GM12864 (cell line): ENCODE measurements around the gene PAK6.

ENCODE experiments used
- DNase-seq: peaks from one replicate; pipeline ENCODE4 v3.0.0-alpha.2; 2011; ENCODE audit warnings: low read depth
- H3K4me3 ChIP-seq: 2 replicates; pipeline ENCODE4 v1.5.1; 2011; ENCODE audit warnings: mild to moderate bottlenecking, low read depth, low read length, control low read depth
- CTCF ChIP-seq: IDR thresholded peaks from 2 replicates; pipeline ENCODE4 v1.5.1; 2011; ENCODE audit warnings: low read depth, mild to moderate bottlenecking, moderate library complexity, low read length, control low read depth, inconsistent platforms; ENCODE audit errors: missing control alignments

PAK6 gene

DNA sequence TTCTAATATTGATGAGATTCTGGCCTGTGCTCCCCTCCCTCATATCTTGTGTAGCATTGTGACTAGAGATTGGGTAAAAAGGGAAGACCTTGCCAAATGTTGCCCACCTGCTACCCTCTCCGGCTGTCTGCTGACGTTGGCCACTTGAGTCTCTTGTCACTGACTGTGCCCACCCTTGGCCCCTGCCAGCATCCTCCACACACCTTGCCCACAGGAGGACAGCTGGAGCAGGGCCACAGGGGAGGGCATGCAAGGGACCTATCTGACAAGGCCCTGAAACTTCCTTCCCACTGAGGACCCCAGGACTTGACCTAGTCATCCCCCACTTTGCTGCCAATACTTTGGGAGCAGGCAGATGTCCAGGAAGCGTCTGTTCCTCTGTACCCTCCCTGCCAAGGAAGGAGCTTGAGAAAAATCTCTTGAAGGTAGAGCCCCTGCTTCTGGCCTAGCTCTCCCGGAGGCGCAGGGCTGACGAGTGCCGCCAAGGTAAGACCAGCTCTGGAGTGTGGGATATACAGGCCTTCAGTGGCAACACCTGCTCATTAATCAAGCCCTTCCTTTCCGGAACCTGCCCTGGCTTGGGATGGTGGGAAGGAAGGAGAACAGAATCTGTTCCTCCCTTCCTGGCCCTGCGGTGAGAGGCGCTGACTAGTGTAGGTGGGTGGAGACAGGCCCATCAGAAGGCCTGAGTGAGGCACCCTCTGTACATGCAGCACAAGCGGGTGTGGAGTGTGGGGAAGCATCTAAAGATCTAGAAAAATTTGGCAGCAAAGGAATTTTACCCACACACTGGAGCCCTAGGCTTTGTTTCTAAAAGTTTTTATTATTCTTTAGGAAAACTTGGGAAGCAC is 4.9 kb upstream of the PAK6 start:
- no peak overlapping the region for H3K4me3 ChIP-seq
- no peak for TF ChIP-seq CTCF
- no peak for DNase-seq

DNA sequence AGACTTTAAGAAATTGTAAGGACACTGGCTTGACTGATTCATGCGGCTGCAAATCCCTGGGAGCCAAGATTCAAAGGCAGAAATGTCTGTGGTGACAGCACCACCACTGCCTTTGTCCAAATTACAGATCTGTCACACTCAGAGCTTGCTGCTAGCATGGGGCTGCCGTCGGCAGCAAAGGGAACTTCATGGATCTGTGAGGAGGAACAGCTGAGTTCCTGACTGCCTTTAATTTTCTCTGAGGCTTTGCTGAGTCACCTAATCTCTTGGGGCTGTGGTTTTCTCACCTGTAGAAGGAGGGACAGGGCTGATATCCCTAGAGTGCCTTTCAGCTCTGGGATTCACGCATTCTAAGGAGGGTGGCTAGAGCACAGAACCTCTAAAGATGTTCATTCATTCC is 4.1 kb upstream of the PAK6 start:
- TF ChIP-seq CTCF = no peak
- DNase-seq = no peak
- H3K4me3 ChIP-seq = no peak overlapping the region

GRCh38 chr15:40235201-40235885 is 3.5 kb upstream of the PAK6 start:
- no peak for TF ChIP-seq CTCF
- no peak overlapping the region for H3K4me3 ChIP-seq
- no peak for DNase-seq

GRCh38 chr15:40239404-40239692 is 485 bp downstream of the PAK6 start:
- DNase-seq = no peak
- H3K4me3 ChIP-seq = no peak overlapping the region
- no peak for TF ChIP-seq CTCF

- H3K4me3 ChIP-seq = no peak overlapping the region
These were observed 1.1 kb downstream of the PAK6 start for GRCh38 chr15:40239693-40240618.

More at GRCh38 chr15:40239693-40240618, 1.1 kb downstream of the PAK6 start:
- TF ChIP-seq CTCF = no peak
- DNase-seq = no peak
